Activated CD8-positive, alpha-beta memory T cell treated with anti-CD3 and anti-CD28 coated beads for 4 hours (primary cell): ENCODE data around the gene ZNF780A.
"Not testable (repeated sequence)": the region's sequence is repeated elsewhere in the genome, so short reads cannot be mapped to it uniquely, and the experiment has no call there.

ENCODE experiments used
- DNase-seq, 2 donors: peaks; one replicate each; pipeline ENCODE4 v3.0.0-alpha.2; 2020; ENCODE audit warnings: low read depth in 2 of 2

Gene ZNF780A

DNA sequence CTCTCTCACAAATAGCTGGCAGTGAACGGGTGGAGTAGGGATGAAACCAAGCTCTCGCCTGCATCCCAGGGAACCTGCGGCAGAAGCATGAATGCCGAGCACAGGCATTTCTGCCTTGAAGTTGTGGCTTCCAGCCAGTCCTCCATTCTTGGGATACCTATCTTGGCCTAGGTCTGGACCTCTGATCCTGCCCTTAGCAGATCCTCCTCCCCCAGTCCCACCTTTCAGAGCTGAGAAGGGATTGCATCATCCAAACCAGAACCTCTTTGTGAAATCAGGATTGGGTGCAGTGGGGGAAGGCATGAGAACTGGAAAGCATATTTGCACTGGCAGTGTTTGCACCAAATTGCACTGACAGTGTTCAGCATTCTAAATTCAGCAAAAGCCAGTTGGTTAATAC, 5.8 kb downstream of the ZNF780A start:
- no peak for DNase-seq

DNA sequence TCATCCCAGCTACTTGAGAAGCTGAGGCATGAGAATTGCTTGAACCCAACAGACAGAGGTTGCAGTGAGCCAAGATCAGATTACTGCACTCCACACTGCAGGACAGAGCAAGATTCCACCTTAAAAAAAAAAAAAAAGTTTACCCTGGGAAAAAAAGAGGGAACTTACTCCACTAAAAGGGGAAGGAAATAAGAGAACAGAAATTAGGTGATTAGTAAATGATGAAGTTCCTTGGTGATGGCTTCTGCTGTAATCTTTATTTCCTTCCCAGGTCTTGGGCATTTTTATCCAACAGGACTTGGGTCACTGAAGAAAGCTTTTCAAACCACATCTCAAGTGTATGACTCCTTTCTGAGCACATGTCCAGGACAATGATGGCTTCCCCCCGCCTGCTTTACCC, 9.3 kb downstream of the ZNF780A start:
- no peak for DNase-seq

DNA sequence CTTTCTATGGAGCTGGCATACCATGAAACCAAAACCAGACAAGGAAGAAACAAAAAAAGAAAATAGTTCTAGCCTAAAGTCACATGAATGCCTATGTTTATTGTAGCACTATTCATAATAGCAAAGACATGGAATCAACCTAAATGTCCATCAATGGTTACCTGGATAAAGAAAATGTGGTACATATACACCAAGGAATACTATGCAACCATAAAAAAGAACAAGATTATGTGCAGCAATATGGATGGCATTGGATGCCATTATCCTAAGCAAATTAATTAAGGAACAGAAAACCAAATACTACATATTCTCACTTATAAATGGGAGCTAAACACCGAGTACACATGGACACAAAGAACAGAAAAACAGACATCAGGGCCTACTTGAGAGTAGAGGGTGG, 10.5 kb downstream of the ZNF780A start:
- DNase-seq: no peak

DNA sequence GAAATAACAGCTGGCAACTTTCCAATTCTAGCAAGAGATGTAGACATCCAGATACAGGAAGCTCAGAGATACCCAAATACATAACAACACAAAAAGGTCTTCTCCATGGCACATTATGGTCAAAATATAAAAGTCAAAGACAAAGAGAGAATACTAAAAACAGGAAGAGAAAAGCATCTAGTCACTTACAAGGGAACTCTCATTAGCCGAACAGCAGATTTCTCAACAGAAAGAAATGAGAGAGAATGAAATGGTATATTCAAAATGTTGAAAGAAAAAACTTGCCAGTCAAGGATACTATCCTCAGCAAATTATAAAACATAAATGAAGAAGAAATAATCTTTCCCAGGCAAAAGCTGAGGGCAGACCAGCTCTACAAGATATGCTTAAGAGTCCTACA, 12.4 kb downstream of the ZNF780A start:
- no peak for DNase-seq

DNA sequence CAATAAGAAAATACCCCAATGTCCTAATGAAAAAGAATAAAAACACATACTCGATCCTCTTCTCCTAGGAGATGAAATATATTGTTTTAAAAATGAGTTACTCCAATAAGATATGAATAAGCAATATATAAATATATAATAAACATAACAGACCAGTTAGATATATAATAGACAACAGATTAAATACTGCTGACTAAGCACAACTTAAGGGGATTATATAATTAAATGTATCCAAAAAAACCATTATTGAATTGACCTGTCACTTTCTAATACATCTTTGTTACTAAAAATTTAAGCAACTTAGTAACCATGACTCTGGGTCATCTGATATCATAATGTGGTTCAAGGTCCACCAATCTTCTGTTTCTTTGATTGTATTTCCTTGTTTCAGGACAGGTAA, 20.7 kb downstream of the ZNF780A start:
- no peak for DNase-seq

DNA sequence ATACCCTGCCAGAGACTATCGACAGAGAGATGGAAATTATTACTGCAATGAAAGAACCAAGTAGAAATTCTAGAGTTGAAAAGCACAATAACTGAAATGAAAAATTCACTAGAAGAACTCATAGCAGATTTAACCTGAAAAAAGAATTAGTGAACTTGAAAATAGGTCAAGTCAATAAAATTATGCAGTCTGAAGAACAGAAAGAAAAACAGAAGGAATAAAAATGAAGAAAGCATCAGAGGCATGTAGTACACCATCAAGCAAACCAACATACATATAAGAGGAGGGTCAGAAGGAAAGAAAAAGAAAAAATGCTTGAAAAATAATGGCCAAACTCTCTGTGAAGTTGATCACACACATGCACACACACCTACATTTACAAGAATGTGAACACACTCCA, 31.1 kb downstream of the ZNF780A start:
- no peak for DNase-seq

DNA sequence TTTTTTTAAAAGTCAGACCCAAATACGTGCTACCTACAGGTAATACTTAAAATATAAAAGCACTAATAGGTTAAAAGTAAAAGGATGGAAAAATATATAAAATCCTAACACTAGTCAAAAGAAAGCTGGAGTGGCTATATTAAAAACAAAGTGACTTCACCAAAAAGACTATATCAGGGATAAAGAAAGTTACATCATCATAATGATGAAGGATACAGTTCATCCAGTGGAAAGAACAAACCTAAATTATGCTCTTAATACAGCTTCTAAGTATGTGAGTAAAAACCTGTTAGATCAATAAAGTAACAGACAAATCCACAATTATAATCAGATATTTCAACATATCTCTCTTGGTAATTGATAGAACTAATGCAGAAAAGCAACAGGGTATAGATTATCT, 33.6 kb downstream of the ZNF780A start:
- no peak for DNase-seq

DNA sequence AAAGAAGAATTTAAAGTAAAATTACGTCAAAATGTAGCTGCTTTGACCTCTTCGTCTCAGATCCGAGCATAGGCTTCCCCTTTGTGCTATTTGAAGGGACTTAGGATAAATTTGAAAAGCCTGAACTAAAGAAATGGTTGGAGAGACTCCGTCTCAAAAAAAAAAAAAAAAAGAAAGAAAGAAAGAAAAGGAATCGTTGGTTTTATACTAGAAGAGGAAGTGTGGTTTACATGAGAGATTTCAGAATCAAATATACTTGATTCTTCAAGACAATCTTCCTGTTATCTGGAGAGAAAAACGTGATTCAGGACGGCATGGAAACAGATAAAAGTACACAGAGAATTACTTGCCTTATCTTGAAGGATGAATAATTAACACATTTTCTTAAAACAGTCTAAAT, 34.2 kb downstream of the ZNF780A start:
- no peak for DNase-seq

DNA sequence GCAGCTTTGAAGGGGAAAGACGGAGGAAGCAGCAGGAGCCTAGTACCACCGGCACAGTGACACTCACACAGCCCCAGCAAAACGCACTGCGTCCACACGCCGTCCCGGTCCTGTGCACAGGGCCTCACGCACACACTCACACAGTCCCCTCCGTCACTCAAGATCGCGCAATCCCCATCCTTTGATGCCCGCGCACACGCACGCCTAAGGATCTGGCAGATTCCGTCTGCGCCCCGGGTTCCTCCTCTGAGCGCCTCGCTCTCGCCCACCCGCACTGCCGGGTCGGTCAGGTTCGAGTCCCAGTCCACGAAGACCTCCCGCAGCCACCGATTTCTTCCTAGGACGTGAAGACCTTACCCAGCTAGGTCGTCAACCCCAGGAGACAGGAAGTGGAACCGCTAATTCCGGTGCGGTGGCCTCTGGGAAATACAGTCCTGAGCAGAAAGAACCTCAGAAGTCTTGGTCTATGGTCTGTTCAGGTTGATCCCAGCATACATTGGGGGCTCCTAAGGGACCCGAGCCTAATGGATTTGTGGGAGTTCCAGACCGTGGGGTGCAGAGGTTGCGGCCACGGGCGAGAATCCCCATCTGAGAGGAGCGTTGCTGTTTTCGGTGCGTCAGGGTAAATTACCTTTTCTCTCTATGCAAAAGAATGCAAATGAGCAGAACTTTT, 34.8 kb downstream of the ZNF780A start, which contains the start of gene ZNF780B:
Gene ZNF780B (minus strand): TSS at position 400 of the 673 bp plus-strand sequence. CDS start 5,899 bp downstream, outside the sequence.
- DNase-seq: peak; percentile 35 to 61

DNA sequence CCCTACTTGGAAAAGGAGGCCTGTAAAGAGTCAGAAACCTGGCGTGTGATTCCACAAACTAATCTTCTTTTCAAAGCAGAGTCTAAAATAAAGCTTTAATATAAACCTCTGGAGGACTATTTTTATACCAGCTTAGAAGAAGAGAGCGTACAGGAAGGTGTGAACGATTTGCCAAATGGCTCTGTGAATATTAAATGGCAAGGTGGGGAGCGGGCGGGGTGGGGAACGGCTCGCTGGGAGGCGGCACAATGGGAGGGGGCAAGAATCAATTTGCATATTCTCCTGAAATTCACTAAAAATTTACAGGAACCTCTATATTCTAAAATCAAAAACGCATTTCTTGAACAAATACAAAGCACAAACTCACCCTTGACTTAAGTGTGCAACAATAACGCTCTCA, 35.7 kb downstream of the ZNF780A start:
- DNase-seq: no peak

DNA sequence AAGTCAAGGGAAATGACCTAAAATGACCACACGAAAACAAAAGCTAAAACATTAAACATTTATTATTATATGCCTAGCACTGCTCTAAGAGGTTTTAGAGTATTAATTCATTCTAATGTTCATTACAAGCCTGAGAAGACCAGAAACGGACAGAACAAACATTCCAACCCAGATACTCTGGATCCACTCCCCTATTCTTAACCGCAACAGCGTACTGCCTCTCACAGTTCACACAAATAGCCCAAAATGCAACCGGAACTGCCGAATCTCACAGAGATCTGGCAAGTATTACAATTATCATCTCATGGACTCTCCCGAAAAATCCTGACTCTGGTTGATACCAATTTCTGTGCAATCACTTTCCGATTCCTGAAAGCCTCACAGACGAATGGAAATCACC, 36.1 kb downstream of the ZNF780A start:
- DNase-seq: no peak

DNA sequence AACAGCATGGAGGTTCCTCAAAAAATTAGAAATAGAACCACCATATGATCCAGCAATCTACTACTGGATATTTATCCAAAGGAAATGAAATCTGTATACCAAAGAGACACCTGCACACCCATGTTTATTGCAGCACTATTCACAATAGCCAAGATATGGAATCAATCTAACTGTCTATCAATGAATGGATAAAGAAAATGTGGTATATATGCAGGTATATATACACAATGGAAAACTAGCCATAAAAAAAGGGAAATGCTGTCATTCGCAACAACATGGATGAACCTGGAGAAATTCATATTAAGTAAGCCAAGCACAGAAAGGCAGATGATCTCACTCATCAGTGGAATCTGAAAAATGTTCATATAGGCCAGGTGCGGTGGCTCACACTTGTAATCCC, 37.3 kb downstream of the ZNF780A start:
- no peak for DNase-seq

DNA sequence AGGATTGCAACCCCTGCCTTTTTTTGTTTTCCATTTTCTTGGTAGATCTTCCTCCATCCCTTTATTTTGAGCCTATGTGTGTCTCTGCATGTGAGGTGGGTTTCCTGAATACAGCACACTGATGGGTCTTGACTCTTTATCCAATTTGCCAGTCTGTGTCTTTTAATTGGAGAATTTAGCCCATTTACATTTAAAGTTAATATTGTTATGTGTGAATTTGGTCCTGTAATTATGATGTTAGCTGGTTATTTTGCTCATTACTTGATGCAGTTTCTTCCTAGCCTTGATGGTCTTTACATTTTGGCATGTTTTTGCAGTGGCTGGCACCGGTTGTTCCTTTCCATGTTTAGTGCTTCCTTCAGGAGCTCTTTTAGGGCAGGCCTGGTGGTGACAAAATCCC, 49.0 kb downstream of the ZNF780A start:
- DNase-seq: not testable (repeated sequence)

DNA sequence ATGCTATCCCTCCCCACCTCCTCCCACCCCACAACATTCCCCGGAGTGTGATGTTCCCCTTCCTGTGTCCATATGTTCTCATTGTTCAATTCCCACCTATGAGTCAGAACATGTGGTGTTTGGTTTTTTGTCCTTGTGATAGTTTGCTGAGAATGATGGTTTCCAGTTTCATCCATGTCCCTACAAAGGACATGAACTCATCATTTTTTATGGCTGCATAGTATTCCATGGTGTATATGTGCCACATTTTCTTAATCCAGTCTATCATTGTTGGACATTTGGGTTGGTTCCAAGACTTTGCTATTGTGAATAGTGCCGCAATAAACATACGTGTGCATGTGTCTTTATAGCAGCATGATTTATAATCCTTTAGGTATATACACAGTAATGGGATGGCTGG, 52.7 kb downstream of the ZNF780A start:
- not testable (repeated sequence) for DNase-seq

DNA sequence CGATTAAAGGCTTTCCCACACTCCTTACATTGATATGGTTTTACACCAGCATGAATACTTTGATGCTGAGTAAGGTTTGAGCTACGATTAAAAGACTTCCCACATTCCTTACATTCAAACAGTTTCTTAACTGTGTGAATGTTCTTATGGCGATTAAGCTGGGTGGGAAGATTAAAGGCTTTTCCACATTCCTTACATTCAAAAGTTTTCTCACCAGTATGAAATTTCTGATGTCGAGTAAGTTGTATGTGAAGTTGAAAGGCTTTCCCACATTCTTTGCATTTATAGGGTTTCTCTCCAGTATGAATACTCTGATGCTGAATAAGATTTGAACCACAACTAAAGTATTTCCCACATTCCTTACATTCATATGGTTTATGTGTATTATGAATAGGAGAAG, 54.7 kb downstream of the ZNF780A start:
- no peak for DNase-seq

DNA sequence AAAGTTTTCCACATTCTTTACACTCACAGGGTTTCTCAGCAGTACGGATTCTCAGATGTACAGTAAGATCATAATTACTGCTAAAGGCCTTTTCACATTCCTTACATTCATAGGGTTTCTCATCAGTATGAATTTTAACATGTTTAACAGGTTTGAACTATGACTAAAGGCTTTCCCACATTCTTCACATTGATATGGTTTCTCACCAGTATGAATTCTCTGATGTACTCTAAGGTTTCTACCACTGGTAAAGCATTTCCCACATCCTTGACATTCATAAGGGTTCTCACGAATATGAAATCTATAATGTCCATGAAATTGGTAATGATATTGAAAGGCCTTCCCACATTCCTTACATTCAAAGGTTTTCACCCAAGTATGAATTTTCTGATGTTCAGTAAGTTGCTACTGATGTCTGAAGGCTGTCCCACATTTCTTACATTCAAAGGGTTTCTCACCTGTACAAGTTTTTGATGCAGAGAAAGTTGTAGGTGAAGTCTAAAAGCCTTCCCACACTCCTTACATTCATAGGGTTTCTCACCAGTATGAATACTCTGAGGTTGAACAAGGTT, 56.7 kb downstream of the ZNF780A start:
- DNase-seq: no peak

DNA sequence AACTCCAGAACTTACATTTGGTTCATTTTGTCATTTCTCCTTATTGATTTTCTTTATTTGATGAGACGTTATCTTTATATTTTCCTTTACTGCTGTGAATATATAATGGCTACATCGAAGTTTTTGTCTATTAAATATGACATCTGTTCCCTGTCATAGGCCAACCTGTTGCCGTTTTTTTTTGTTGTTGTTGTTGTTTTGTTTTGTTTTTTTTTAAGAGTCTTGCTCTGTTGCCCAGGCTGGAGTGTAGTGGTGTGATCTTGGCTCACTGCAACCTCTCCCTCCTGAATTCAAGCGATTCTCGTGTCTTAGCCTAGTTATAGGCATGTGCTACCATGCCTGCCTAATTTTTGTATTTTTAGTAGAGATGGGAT, 64.2 kb downstream of the ZNF780A start:
- DNase-seq: no peak

DNA sequence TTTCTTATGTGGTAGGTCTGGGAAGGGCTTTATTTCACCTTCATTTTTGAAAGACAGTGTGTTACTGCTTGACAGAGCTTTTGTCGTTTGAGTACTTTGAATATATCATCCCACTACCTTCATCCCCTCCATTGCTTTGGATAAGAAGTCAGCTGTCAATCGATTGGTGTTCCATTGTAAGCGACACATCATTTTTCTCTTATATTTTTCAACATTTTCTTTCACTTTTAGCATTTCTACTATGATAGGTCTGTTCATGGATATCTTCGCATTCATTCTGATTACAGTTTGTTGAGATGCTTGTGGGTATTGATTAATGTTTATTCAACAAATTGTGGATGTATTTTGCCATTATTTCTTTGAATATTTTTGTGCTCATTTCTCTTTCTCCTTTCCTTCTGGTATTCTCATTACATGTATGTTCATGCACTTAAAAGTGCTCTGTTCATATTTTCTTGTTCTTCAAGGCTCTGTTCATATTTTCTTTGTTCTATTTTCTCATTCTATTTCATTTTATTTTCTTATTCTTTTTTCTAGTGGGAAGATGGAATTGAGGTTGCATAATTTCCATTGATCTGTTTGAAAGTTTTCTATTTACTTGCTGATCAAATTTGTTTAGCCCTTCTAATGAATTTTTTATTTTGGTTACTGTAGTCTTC, 64.7 kb downstream of the ZNF780A start:
- no peak for DNase-seq

DNA sequence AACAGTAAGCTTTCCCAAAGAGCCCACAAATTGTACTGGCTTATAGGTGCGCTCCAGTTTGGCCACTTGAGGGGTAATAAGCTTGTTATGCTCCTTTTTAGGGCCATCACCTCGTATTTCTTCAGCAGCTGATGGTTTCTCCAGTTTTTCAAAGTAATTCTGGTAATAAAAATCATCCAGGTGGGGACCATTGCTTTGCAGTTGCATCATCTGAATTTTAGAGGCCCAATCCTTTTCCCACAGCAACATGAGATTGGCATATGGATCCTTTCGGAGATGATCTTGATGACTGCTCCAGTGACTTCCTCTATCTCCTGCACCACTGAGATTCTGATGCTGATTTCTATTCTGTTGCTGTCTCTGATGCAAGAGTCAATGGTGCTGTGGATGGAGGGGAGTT, 66.8 kb downstream of the ZNF780A start:
- DNase-seq: no peak
